Erythroblast (primary cell): ENCODE results near the gene TYW1B.
"Not testable (repeated sequence)": the region's sequence is repeated elsewhere in the genome, so short reads cannot be mapped to it uniquely, and the experiment has no call there.

Experiments used
- GATA1 ChIP-seq: IDR thresholded peaks from 2 replicates; pipeline ENCODE4 v1.6.1; 2011; ENCODE audit warnings: low read depth, mild to moderate bottlenecking, control low read depth, low read length, moderate library complexity
- POLR2A ChIP-seq: IDR thresholded peaks from 2 replicates; pipeline ENCODE4 v1.6.1; 2011; ENCODE audit warnings: mild to moderate bottlenecking, low read length

GRCh38 chr7:72855261-72855660 is 27.3 kb upstream of the TYW1B start:
- not testable (repeated sequence) for TF ChIP-seq POLR2A, GATA1
